Kidney (tissue), 14 donors: ENCODE results near the gene LGR6. TPM values are rescaled to one million over a fixed set of nuclear protein-coding genes. Genes with fewer than 3 reads are reported as not detected.
A peak's percentile ranks its signal among the peaks of the same experiment; 100 is the strongest.

Source experiments
- DNase-seq, 5 donors: peaks; one replicate each; pipeline ENCODE4 v3.0.0-alpha.2; 2013 to 2020
- FAIRE-seq: peaks from 2 replicates; lab custom pipeline; 2012; peaks lifted over from hg19 to GRCh38; lab: Jason Lieb, UNC
- H3K27ac ChIP-seq, 2 donors: one replicate each; pipeline ENCODE4 v1.7.0; 2013; ENCODE audit warnings: low read depth in 2 of 2, low read length in 2 of 2, inconsistent platforms in 1 of 2
- H3K27me3 ChIP-seq: one replicate; pipeline ENCODE4 v1.7.1; 2013; ENCODE audit warnings: low read length, inconsistent platforms; ENCODE audit not compliant: control insufficient read depth, insufficient read depth
- H3K36me3 ChIP-seq, 3 donors: one replicate each; pipeline versions ENCODE4 v1.7.0 to v1.7.1; 2013; ENCODE audit warnings: low read length in 3 of 3, control low read depth in 1 of 3, inconsistent platforms in 1 of 3; ENCODE audit not compliant: insufficient read depth in 3 of 3, control insufficient read depth in 2 of 3
- H3K4me1 ChIP-seq, 3 donors: one replicate each; pipeline versions ENCODE4 v1.7.0 to v1.7.1; 2013; ENCODE audit warnings: low read length in 3 of 3, inconsistent platforms in 1 of 3, low read depth in 1 of 3; ENCODE audit not compliant: control insufficient read depth in 2 of 3, insufficient read depth in 2 of 3
- H3K4me3 ChIP-seq, 3 donors: one replicate each; pipeline versions ENCODE4 v1.7.0 to v1.8.1; 2013; ENCODE audit warnings: low read length in 3 of 3, control low read depth in 1 of 3, inconsistent platforms in 1 of 3
- H3K9ac ChIP-seq, 3 donors: one replicate each; pipeline versions ENCODE4 v1.7.0 to v1.7.1; 2013; ENCODE audit warnings: low read length in 3 of 3, control low read depth in 1 of 3, inconsistent platforms in 1 of 3
- H3K9me3 ChIP-seq, 3 donors: one replicate each; pipeline versions ENCODE4 v1.7.0 to v1.7.1; 2013; ENCODE audit warnings: low read length in 3 of 3, control low read depth in 1 of 3, inconsistent platforms in 1 of 3; ENCODE audit not compliant: control insufficient read depth in 2 of 3, insufficient read depth in 1 of 3
- intact Hi-C: fragments of 100-400 bp; cut with DNase I; formaldehyde crosslinking; loops from one replicate; pipeline ENCODE4 v1.11.1; 2022
- polyA plus RNA-seq: library from polyadenylated mRNA; stranded (reverse); fragments of 350-450 nt; fragmentation: Illumina TruSeq; extraction: RNeasy Lipid Tissue Mini Kit (QIAGEN cat#74804); gene quantifications from one replicate; pipeline ENCODE4 v1.2.3, GENCODE V29; 2014; ENCODE audit warnings: low read depth, low replicate concordance; ENCODE audit not compliant: insufficient read depth
- total RNA-seq: library from RNA; stranded (reverse); fragmentation: NEBNext Ultra II Directional; extraction: Animal tissue kit (Norgen Biotek cat#: 25700); gene quantifications from one replicate; pipeline ENCODE4 v1.2.1, GENCODE V29; 2021
- TF ChIP-seq, protein P1 (sequence below): IDR thresholded peaks from 3 replicates; pipeline ENCODE4 v1.5.1; 2012; ENCODE audit warnings: mild to moderate bottlenecking, moderate library complexity, borderline replicate concordance; ENCODE audit not compliant: insufficient read depth; ENCODE audit errors: extremely low read depth
- donor health status: control.
- donor health status: control.
- donor health status: control.
- donor health status: control.
- donor health status: control.
- donor health status: DM: yes; HTN: yes; CAD: no.
- donor health status: Normal renal cell carcinoma (clear cell type).

The LGR6 gene
- total and polyA plus RNA-seq, 2 donors from 2014 or later, result 1.8 to 4.1 TPM

DNA sequence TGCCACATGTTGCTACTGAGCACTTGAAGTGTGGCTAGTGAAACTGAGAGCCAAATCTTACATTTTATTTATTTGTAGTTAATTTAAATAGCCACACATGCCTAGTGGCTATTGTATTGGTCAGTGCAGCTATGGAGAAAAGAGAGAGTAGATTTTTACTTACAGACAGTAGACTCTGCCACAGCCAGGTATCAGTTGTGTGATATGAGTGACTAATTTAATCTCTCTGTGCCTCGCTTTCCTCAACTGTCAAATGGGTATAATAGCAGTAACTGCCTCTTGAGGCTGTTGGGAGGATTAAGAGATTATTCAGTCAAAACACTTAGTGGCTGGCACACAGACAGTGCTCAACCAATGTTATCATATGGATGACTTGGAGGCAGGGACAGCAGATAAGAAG lies 99.2 kb downstream of the LGR6 start:
- no peaks in the 10 kb centered on the region for H3K9me3 ChIP-seq
- DNase-seq (no peak), FAIRE-seq (no peak)
- no peak overlapping the region for H3K4me3 ChIP-seq
- no peak overlapping the region for H3K27ac ChIP-seq
- no peaks in the 10 kb centered on the region for H3K27me3 ChIP-seq
- peaks cover 0 to 2% (median 0%) of the 10 kb centered on the region in 3 donors for H3K4me1 ChIP-seq
- H3K9ac ChIP-seq, result no peak overlapping the region
- intact Hi-C loops, result no loop called here
- H3K36me3 ChIP-seq, result no peaks in the 10 kb centered on the region
- TF ChIP-seq, protein P1, sequence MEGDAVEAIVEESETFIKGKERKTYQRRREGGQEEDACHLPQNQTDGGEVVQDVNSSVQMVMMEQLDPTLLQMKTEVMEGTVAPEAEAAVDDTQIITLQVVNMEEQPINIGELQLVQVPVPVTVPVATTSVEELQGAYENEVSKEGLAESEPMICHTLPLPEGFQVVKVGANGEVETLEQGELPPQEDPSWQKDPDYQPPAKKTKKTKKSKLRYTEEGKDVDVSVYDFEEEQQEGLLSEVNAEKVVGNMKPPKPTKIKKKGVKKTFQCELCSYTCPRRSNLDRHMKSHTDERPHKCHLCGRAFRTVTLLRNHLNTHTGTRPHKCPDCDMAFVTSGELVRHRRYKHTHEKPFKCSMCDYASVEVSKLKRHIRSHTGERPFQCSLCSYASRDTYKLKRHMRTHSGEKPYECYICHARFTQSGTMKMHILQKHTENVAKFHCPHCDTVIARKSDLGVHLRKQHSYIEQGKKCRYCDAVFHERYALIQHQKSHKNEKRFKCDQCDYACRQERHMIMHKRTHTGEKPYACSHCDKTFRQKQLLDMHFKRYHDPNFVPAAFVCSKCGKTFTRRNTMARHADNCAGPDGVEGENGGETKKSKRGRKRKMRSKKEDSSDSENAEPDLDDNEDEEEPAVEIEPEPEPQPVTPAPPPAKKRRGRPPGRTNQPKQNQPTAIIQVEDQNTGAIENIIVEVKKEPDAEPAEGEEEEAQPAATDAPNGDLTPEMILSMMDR, result no peak

DNA sequence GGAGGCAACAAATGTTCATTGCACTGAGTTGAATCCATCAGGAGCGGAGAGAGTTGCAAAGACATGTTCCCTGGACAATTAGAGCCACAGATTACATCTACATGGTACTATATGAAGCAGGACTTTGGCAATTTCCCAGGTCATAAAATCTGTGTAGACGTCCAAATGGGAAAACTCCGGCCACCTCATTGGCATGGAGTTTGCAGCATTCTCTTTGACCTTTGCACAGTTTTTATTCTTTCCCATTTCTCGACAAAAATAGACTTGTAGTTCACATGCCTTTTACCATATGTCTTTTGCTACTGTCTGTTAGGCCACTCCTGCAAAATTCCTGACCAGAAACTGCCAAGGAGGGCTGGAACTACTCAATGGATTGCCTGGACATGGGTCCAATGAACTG lies 100.0 kb downstream of the LGR6 start:
- Histone ChIP-seq H3K27me3 (no peaks in the 10 kb centered on the region), H3K36me3 (no peaks in the 10 kb centered on the region), H3K9me3 (no peaks in the 10 kb centered on the region), H3K27ac (no peak overlapping the region), H3K9ac (no peak overlapping the region), H3K4me3 (no peak overlapping the region), H3K4me1 (peaks cover 0 to 2% (median 0%) of the 10 kb centered on the region in 3 donors)
- TF ChIP-seq, protein P1, result no peak
- DNase-seq, result peak in 2 of 5 donors; percentile 30 to 69
- no peak for FAIRE-seq
- intact Hi-C loops, result no loop called here

DNA sequence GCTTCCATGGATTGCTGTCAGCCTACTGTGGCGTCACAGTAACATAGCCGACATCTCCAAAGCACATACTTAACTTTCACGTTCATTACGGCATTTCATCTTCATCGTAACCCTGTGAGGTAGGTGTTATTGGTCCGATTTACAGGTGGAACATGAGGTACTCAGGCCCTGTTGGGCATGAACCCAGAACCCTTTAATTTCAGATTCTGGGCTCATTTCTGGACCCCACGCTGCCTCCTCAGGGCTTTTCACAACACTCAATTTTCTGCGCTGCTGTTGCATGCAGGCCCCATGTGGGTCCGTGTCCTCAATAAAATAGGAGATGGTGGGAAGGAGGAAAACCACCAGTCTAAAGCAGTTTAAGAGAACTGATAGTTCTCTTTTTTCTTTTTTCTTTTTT lies 108.6 kb downstream of the LGR6 start:
- H3K9ac ChIP-seq, result no peak overlapping the region
- H3K4me3 ChIP-seq, result no peak overlapping the region
- FAIRE-seq (no peak), DNase-seq (no peak)
- no peaks in the 10 kb centered on the region for H3K27me3 ChIP-seq
- TF ChIP-seq, protein P1, result no peak
- intact Hi-C loops, result no loop called here
- no peak overlapping the region for H3K27ac ChIP-seq
- H3K36me3 ChIP-seq, result no peaks in the 10 kb centered on the region
- H3K9me3 ChIP-seq, result no peaks in the 10 kb centered on the region
- no peaks in the 10 kb centered on the region for H3K4me1 ChIP-seq

DNA sequence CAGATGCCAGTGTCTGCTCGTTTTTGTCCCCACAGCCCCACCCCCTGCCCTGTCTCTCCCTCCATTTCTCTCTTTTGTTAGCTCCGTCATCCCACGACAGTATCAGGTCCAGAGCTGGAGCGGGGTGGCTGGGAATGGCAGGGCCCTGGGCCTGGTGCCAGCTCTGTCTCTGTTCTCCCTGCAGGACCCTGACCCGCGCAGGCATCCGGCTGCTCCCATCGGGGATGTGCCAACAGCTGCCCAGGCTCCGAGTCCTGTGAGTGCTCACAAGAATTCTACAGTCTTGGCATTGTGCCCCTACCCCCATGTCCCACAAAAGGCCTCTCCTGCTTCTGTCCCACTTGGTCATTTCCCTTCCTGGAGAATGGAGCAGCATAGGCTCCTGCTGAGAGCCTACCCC lies 110.8 kb downstream of the LGR6 start:
- no peaks in the 10 kb centered on the region for H3K27me3 ChIP-seq
- FAIRE-seq, result no peak
- TF ChIP-seq, protein P1, result no peak
- H3K9ac ChIP-seq, result no peak overlapping the region
- intact Hi-C loops, result no loop called here
- no peaks in the 10 kb centered on the region for H3K9me3 ChIP-seq
- H3K27ac ChIP-seq, result no peak overlapping the region
- H3K36me3 ChIP-seq, result no peaks in the 10 kb centered on the region
- no peak for DNase-seq
- H3K4me1 ChIP-seq, result no peaks in the 10 kb centered on the region
- no peak overlapping the region for H3K4me3 ChIP-seq
